ENCODE data around the gene MFSD6. TPM values are rescaled to one million over a fixed set of nuclear protein-coding genes. Genes with fewer than 3 reads are reported as not detected.

MFSD6 gene
- total and polyA plus RNA-seq, 2 experiments from 2014 or later = 0.62 to 1.5 TPM

DNA sequence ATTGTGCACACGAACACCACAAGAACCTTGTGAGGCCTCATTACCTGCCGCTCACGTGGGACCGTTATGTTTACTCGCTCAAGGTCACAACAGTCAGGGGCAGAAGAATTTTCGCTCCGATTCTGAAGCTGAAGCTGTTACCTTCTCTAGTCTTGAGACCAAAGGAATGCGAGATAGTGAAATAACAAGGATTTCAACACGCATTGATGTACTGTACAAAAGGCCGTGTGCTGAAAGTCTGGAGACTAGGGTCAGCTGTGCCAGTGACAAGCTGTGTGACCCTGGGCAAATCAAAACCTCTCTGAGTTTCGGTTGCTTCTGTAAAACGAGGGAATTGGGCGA lies 125.8 kb downstream of the MFSD6 start:
- TF ChIP-seq CTCF (IDR thresholded peaks at IDR 0.05; ENCODE audit: low read depth, low read length) = no peak
- DNase-seq (ENCODE audit: low read depth in 1 of 2, low spot score in 1 of 2) = no peak
- no peaks in the 10 kb centered on the region for H3K36me3 ChIP-seq
- no peaks in the 10 kb centered on the region for H3K9me3 ChIP-seq (ENCODE audit: low read depth)
- peak overlapping the region; percentile 83 for H3K27ac ChIP-seq
- H3K4me3 ChIP-seq = peak overlapping the region; percentile 38
- H3K27me3 ChIP-seq = no peaks in the 10 kb centered on the region
- H3K4me1 ChIP-seq (ENCODE audit: low read depth) = peaks cover 27% of the 10 kb centered on the region

DNA sequence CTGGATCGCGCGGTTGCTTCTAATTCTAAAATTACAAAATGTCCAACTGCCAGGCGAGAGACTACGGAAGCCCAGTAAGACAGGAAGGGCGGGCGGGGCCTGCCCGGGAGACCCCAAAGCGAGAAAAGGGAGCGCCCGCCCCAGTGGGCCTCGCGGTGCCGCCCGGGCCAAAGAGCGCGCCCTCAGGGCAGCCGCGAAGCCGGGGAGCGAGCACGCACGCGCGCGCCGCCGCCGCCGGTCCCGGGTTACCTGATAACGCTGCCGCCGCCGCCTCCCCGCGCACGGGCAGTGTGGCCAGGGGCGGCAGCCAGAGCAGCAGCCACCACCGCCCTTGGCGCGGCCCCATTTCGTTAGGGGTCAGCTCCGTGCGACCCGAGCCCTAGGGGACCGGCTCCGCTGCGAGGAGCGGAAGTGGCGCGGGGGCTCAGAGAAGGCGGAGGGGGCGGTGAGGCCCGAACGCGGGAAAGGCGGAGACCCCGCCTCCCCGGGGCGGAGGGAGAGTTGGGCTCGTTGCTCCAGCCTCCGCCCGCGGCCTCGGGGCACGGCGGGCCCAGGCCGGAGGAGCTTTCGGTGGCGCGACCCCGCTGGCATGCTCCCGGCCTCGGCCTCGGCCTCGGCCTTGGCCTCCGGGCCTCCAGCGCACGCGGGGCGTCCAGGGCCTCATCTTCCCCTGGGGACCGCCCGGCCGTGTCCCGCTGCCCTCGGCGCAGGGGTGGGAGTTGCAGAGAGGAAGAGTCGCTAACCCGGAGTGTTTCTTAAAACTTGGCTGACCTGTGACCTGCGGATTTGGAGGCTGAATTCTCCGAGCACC lies 126.4 kb downstream of the MFSD6 start, which contains the start of gene NEMP2:
TSS of gene NEMP2 (minus strand) at position 413 of the 811 bp plus-strand sequence. CDS start at position 346, 67 bp downstream.
- Histone ChIP-seq H3K36me3 (no peaks in the 10 kb centered on the region), H3K4me3 (peak within 1 kb of the TSS; percentile 38), H3K27me3 (no peaks in the 10 kb centered on the region), H3K4me1 (ENCODE audit: low read depth) (peaks cover 27% of the 10 kb centered on the region), H3K9me3 (ENCODE audit: low read depth) (no peaks in the 10 kb centered on the region), H3K27ac (peak within 1 kb of the TSS; percentile 83)
- peak; percentile 80 to 86 for DNase-seq (ENCODE audit: low read depth in 1 of 2, low spot score in 1 of 2)
- no peak for TF ChIP-seq CTCF (IDR thresholded peaks at IDR 0.05; ENCODE audit: low read depth, low read length)

DNA sequence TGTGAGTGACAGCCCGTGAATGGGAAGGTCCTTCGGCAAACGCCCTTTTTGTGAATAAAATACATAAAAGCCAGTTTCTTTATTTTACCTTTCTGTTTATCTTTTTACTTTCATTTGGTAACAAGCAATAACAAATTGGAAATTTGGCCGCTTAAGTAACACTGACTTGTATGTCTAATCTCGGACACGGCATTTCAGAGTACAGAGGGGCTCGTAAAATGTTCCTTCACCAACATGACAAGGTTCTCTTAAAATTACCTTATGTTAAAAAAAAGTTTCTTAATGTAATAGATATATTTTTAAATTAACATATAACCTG lies 126.9 kb downstream of the MFSD6 start:
- Histone ChIP-seq H3K9me3 (ENCODE audit: low read depth) (no peaks in the 10 kb centered on the region), H3K4me1 (ENCODE audit: low read depth) (peaks cover 27% of the 10 kb centered on the region), H3K27me3 (no peaks in the 10 kb centered on the region), H3K4me3 (peak overlapping the region; percentile 38), H3K36me3 (no peaks in the 10 kb centered on the region), H3K27ac (peak overlapping the region; percentile 83)
- DNase-seq (ENCODE audit: low read depth in 1 of 2, low spot score in 1 of 2) = no peak
- no peak for TF ChIP-seq CTCF (IDR thresholded peaks at IDR 0.05; ENCODE audit: low read depth, low read length)

- Histone ChIP-seq H3K4me1 (ENCODE audit: low read depth) (peaks cover 23% of the 10 kb centered on the region), H3K27me3 (no peaks in the 10 kb centered on the region), H3K9me3 (ENCODE audit: low read depth) (no peaks in the 10 kb centered on the region), H3K36me3 (no peaks in the 10 kb centered on the region), H3K27ac (peak overlapping the region; percentile 73), H3K4me3 (peak overlapping the region; percentile 38)
- DNase-seq (ENCODE audit: low read depth in 1 of 2, low spot score in 1 of 2) = no peak
- no peak for TF ChIP-seq CTCF (IDR thresholded peaks at IDR 0.05; ENCODE audit: low read depth, low read length)
These were observed 127.4 kb downstream of the MFSD6 start for GRCh38 chr2:190535586-190535985.

- Histone ChIP-seq H3K4me1 (ENCODE audit: low read depth) (peaks cover 15% of the 10 kb centered on the region), H3K27ac (no peak overlapping the region), H3K9me3 (ENCODE audit: low read depth) (no peaks in the 10 kb centered on the region), H3K4me3 (no peak overlapping the region), H3K36me3 (no peaks in the 10 kb centered on the region), H3K27me3 (no peaks in the 10 kb centered on the region)
- no peak for TF ChIP-seq CTCF (IDR thresholded peaks at IDR 0.05; ENCODE audit: low read depth, low read length)
- peak in 1 of 2 donors; percentile 36 for DNase-seq (ENCODE audit: low read depth in 1 of 2, low spot score in 1 of 2)
These were observed 129.6 kb downstream of the MFSD6 start for GRCh38 chr2:190537765-190538164.
